K562 (cell line): ENCODE measurements around the gene NHSL2. TPM values are rescaled to one million over a fixed set of nuclear protein-coding genes. Genes with fewer than 3 reads are reported as not detected.

Experiments
- ATAC-seq: fragments of 200-7000 bp; cut with Tn5 transposase; 3 replicates; pipeline ENCODE4 v1.9.1; 2020; ENCODE audit warnings: moderate library complexity
- BruUV-seq: library from RNA; stranded (reverse); fragments of 400-500 nt; replicated peaks from 2 replicates; lab custom pipeline; 2021; lab: Mats Ljungman, UMichigan
- CTCF ChIA-PET: fragments of 300-600 bp; formaldehyde crosslinking; extraction: SDS; loops from one replicate; lab custom pipeline; 2021; ENCODE audit warnings: low intra/inter-chr PET ratio; lab: Yijun Ruan, JAX
- POLR2A ChIA-PET: fragments of 300-600, 350-650 bp; sonication (Branson Sonifier 250); formaldehyde crosslinking; extraction: SDS; loops from one replicate; lab custom pipeline; 2021; ENCODE audit warnings: antibody characterized with exemption, inconsistent platforms; lab: Yijun Ruan, JAX
- DNase-seq, 4 experiments: peaks; one replicate each; pipeline versions ENCODE4 v3.0.0 to v3.0.0-alpha.2; 2011 to 2018; ENCODE audit warnings: low spot score in 3 of 4, mixed read lengths in 3 of 4; ENCODE audit errors: extremely low read depth in 1 of 4
- FAIRE-seq: peaks from 2 replicates; lab custom pipeline; 2011; peaks lifted over from hg19 to GRCh38; lab: Jason Lieb, UNC
- H2AFZ ChIP-seq: 2 replicates; pipeline ENCODE4 v1.6.0; 2011; ENCODE audit warnings: low read depth, low read length, control low read depth, inconsistent platforms
- H3K27ac ChIP-seq: fragments of 200-600 bp; 3 replicates; pipeline ENCODE4 v1.8.0; 2011; ENCODE audit warnings: low read depth, mild to moderate bottlenecking, control low read depth, inconsistent platforms, low read length, moderate library complexity, mixed read lengths; ENCODE audit errors: extremely low read depth
- H3K27me3 ChIP-seq, 2 experiments: fragments of 300-600 bp in 1 of 2; 2 replicates in 1 of 2; 3 replicates in 1 of 2; pipeline versions ENCODE4 v1.6.0 to v1.8.0; 2011; ENCODE audit warnings: inconsistent platforms in 2 of 2, low read length in 2 of 2, mild to moderate bottlenecking in 1 of 2, mixed read lengths in 1 of 2, moderate library complexity in 1 of 2; ENCODE audit not compliant: control insufficient read depth in 2 of 2, insufficient read depth in 2 of 2
- H3K36me3 ChIP-seq: fragments of 300-600 bp; 3 replicates; pipeline ENCODE4 v1.8.0; 2011; ENCODE audit warnings: mild to moderate bottlenecking, low read length, inconsistent platforms; ENCODE audit not compliant: control insufficient read depth, insufficient read depth
- H3K4me1 ChIP-seq, 2 experiments: fragments of 200-600 bp in 1 of 2; replicated peaks in 1 of 2; 2 replicates in 1 of 2; 3 replicates in 1 of 2; pipeline versions ENCODE4 v1.5.1 to v1.8.0; 2011; ENCODE audit warnings: inconsistent platforms in 2 of 2, low read length in 2 of 2, mild to moderate bottlenecking in 1 of 2, mixed read lengths in 1 of 2, moderate library complexity in 1 of 2; ENCODE audit not compliant: control insufficient read depth in 2 of 2, insufficient read depth in 2 of 2
- H3K4me2 ChIP-seq: 2 replicates; pipeline ENCODE4 v1.6.1; 2011; ENCODE audit warnings: low read length, control low read depth, inconsistent platforms, mixed read lengths; ENCODE audit not compliant: insufficient read depth
- H3K4me3 ChIP-seq: fragments of 200-600 bp; sonication (generic), shearing (Covaris generic); 2 replicates; pipeline ENCODE4 v1.5.1; 2016; ENCODE audit warnings: control low read depth, inconsistent platforms
- H3K79me2 ChIP-seq: fragments of 200-600 bp; 3 replicates; pipeline ENCODE4 v1.8.0; 2011; ENCODE audit warnings: low read length, inconsistent platforms; ENCODE audit not compliant: control insufficient read depth, insufficient read depth
- H3K9ac ChIP-seq, 2 experiments: 2 replicates each; pipeline versions ENCODE4 v1.6.0 to v1.6.1; 2011; ENCODE audit warnings: low read depth in 2 of 2, low read length in 2 of 2, control low read depth in 1 of 2, inconsistent platforms in 1 of 2, mild to moderate bottlenecking in 1 of 2, mixed read lengths in 1 of 2; ENCODE audit not compliant: insufficient read depth in 1 of 2
- H3K9me1 ChIP-seq: one replicate; pipeline ENCODE4 v1.6.0; 2011; ENCODE audit warnings: inconsistent platforms, mild to moderate bottlenecking, low read length, moderate library complexity; ENCODE audit not compliant: control insufficient read depth, insufficient read depth
- H3K9me3 ChIP-seq: replicated peaks from 2 replicates; pipeline ENCODE4 v1.5.1; 2011; ENCODE audit warnings: low read depth, low read length, inconsistent platforms; ENCODE audit not compliant: control insufficient read depth, insufficient read depth
- H4K20me1 ChIP-seq: replicated peaks from 2 replicates; pipeline ENCODE4 v1.6.1; 2011; ENCODE audit warnings: low read length, inconsistent platforms, mixed read lengths; ENCODE audit not compliant: control insufficient read depth, insufficient read depth
- ATF1 ChIP-seq, 2 experiments: fragments of 450-650 bp in 1 of 2; IDR thresholded peaks; 2 replicates each; pipeline ENCODE4 v1.6.1; 2016; ENCODE audit warnings: missing compliant biosample characterization in 1 of 2, missing genetic modification characterization in 1 of 2
- BACH1 ChIP-seq: fragments of 200-800 bp; sonication (Bioruptor generic); IDR thresholded peaks from 2 replicates; pipeline ENCODE4 v1.6.1; 2016; ENCODE audit warnings: missing genetic modification characterization, missing compliant biosample characterization
- CREB1 ChIP-seq, 2 experiments: sonication (generic) in 1 of 2; formaldehyde crosslinking in 1 of 2; IDR thresholded peaks; 2 replicates each; pipeline versions ENCODE4 v1.6.1 to v1.8.0; 2012 to 2022; ENCODE audit warnings: inconsistent platforms in 1 of 2, mild to moderate bottlenecking in 1 of 2, missing genetic modification reagents in 1 of 2, moderate library complexity in 1 of 2
- CXXC5 ChIP-seq: fragments of 250-450 bp; sonication (Bioruptor Pico); IDR thresholded peaks from 2 replicates; pipeline ENCODE4 v1.8.0; 2022; ENCODE audit warnings: inconsistent platforms, mild to moderate bottlenecking, moderate library complexity
- GTF3C2 ChIP-seq: IDR thresholded peaks from 3 replicates; pipeline ENCODE4 v1.6.1; 2011; ENCODE audit warnings: borderline replicate concordance, mild to moderate bottlenecking, moderate library complexity; ENCODE audit not compliant: insufficient read length; ENCODE audit errors: extremely low read depth
- HDAC8 ChIP-seq: fragments of 450-650 bp; IDR thresholded peaks from 2 replicates; pipeline ENCODE4 v1.6.1; 2016; ENCODE audit warnings: mild to moderate bottlenecking, missing genetic modification characterization, moderate library complexity, missing compliant biosample characterization
- HMG20B ChIP-seq: fragments of 250-450 bp; sonication (Bioruptor Pico); IDR thresholded peaks from 2 replicates; pipeline ENCODE4 v1.5.0; 2021; ENCODE audit warnings: mild to moderate bottlenecking
- IRF2 ChIP-seq: sonication (generic); formaldehyde crosslinking; IDR thresholded peaks from 2 replicates; pipeline ENCODE4 v1.8.1; 2022; ENCODE audit warnings: mild to moderate bottlenecking, missing genetic modification reagents
- NFE2 ChIP-seq: IDR thresholded peaks from 2 replicates; pipeline ENCODE4 v1.6.1; 2014; ENCODE audit warnings: antibody characterized with exemption, low read depth
- SIX5 ChIP-seq, 2 experiments: IDR thresholded peaks; 2 replicates each; pipeline ENCODE4 v1.6.1; 2011; ENCODE audit warnings: low read length in 2 of 2, borderline replicate concordance in 1 of 2, low read depth in 1 of 2, mild to moderate bottlenecking in 1 of 2, moderate library complexity in 1 of 2; ENCODE audit not compliant: insufficient read depth in 1 of 2
- SPI1 ChIP-seq: IDR thresholded peaks from 2 replicates; pipeline ENCODE4 v1.6.1; 2011; ENCODE audit warnings: low read depth, low read length, control low read depth, borderline replicate concordance
- TAF7 ChIP-seq: fragments of 450-650 bp; IDR thresholded peaks from 2 replicates; pipeline ENCODE4 v1.6.1; 2016; ENCODE audit warnings: missing genetic modification characterization, missing compliant biosample characterization
- ZNF140 ChIP-seq: fragments of 250-450 bp; sonication (Bioruptor Pico); IDR thresholded peaks from 2 replicates; pipeline ENCODE4 v1.8.0; 2021; ENCODE audit warnings: moderate library complexity, mild to moderate bottlenecking, inconsistent platforms
- WGBS: fragments of 100-300 bp; shearing (Covaris generic); methylation state at CpG from one replicate; pipeline ENCODE4 v1.1.6; 2016; ENCODE audit warnings: low coverage, mixed read lengths; ENCODE audit not compliant: insufficient coverage; ENCODE audit errors: missing lambda C conversion rate; 5-methylcytosine and 5-hydroxymethylcytosine counted together
- in situ Hi-C: fragments of 300-500 bp; cut with MboI; formaldehyde crosslinking; loops from 4 replicates; pipeline ENCODE4 v1.15.0; 2018; ENCODE audit warnings: inconsistent platforms, mixed read lengths
- intact Hi-C: fragments of 100-400 bp; cut with micrococcal nuclease; formaldehyde crosslinking; loops from 2 replicates; pipeline ENCODE4 v1.14.2; 2022
- polyA plus RNA-seq, 8 experiments: library from polyadenylated mRNA; depleted of rRNA in 4 of 8; stranded (reverse) in 5 of 8; unstranded in 3 of 8; fragments of >200 nt; fragmentation: Nextera tagmentation in 2 of 8; fragmentation: Illumina TruSeq in 1 of 8; extraction: Ambion mirVana in 2 of 8; extraction: Trizol in 1 of 8; gene quantifications; 2 replicates each; pipeline versions ENCODE4 v1.2.1 to v1.2.3, GENCODE V29; 2011 to 2014; ENCODE audit warnings: inconsistent platforms in 1 of 8, missing spikeins in 1 of 8
- total RNA-seq, 7 experiments: library from RNA; depleted of rRNA in 6 of 7; stranded (reverse); fragments of >200 nt in 6 of 7; fragmentation: Illumina TruSeq in 2 of 7; extraction: Trizol in 2 of 7; gene quantifications; 2 replicates each; pipeline versions ENCODE4 v1.2.1 to v1.2.3, GENCODE V29; 2011 to 2021; ENCODE audit warnings: low replicate concordance in 1 of 7
- TF ChIP-seq, protein P1 (sequence below), 2 experiments: fragments of 450-650 bp; IDR thresholded peaks; 2 replicates each; pipeline ENCODE4 v1.6.1; 2016
- TF ChIP-seq, protein P2 (sequence below), 2 experiments: fragments of 450-650 bp; conservative IDR thresholded peaks; 2 replicates each; pipeline ENCODE4 v1.6.1; 2017; ENCODE audit warnings: mild to moderate bottlenecking in 2 of 2, moderate library complexity in 2 of 2

NHSL2 gene
- total and polyA plus RNA-seq, 9 of the 15 experiments (the other 6 are each of a cell fraction or from before 2014, with no cell fraction given), result 0.02 TPM; not detected in 8

GRCh38 chrX:72124540-72125201 is 214.0 kb downstream of the NHSL2 start:
- no peaks in the 10 kb centered on the region for H3K9me1 ChIP-seq
- ATAC-seq (no peak), DNase-seq (no peak), FAIRE-seq (no peak)
- no peaks in the 10 kb centered on the region for H3K4me1 ChIP-seq
- H3K36me3 ChIP-seq, result no peaks in the 10 kb centered on the region
- H2AFZ ChIP-seq, result no peak overlapping the region
- no TSS peak for BruUV-seq
- peaks cover 0 to 19% of the 10 kb centered on the region in 2 experiments; a peak in 2 of 5 replicates for H3K27me3 ChIP-seq
- in situ Hi-C loops, result no loop called here
- 8% methylated on average over 5 of the region's 8 CpGs for WGBS
- H4K20me1 ChIP-seq, result peaks cover 3% of the 10 kb centered on the region; the same call in 1 of the 2 replicates
- intact Hi-C loops, result no loop called here
- no peak overlapping the region for H3K27ac ChIP-seq
- no peaks in the 10 kb centered on the region for H3K79me2 ChIP-seq
- ChIA-PET POLR2A (no interaction called here), CTCF (no interaction called here)
- H3K4me2 ChIP-seq, result no peak overlapping the region
- no peak overlapping the region for H3K4me3 ChIP-seq
- no peak overlapping the region for H3K9ac ChIP-seq
- no peaks in the 10 kb centered on the region for H3K9me3 ChIP-seq
- TF ChIP-seq HDAC8 (tag) (no peak), NFE2 (no peak), CREB1 (IDR thresholded peaks at IDR 0.05) (no peak), CREB1 (CRISPR knock-in tag; IDR thresholded peaks at IDR 0.05) (no peak), GTF3C2 (no peak), IRF2 (CRISPR knock-in tag) (no peak), ZNF140 (CRISPR knock-in tag) (no peak), TAF7 (tag) (no peak), BACH1 (tag) (no peak), HMG20B (CRISPR knock-in tag) (no peak), SPI1 (no peak), ATF1 (CRISPR knock-in tag; IDR thresholded peaks at IDR 0.05) (no peak), ATF1 (tag; IDR thresholded peaks at IDR 0.05) (no peak), CXXC5 (no peak), SIX5 (IDR thresholded peaks at IDR 0.05; ENCODE audit: borderline replicate concordance in 1 of 2, insufficient read depth in 1 of 2, low read depth in 1 of 2, low read length in 2 of 2) (no peak)
- TF ChIP-seq, protein P1, sequence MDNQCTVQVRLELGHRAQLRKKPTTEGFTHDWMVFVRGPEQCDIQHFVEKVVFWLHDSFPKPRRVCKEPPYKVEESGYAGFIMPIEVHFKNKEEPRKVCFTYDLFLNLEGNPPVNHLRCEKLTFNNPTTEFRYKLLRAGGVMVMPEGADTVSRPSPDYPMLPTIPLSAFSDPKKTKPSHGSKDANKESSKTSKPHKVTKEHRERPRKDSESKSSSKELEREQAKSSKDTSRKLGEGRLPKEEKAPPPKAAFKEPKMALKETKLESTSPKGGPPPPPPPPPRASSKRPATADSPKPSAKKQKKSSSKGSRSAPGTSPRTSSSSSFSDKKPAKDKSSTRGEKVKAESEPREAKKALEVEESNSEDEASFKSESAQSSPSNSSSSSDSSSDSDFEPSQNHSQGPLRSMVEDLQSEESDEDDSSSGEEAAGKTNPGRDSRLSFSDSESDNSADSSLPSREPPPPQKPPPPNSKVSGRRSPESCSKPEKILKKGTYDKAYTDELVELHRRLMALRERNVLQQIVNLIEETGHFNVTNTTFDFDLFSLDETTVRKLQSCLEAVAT (IDR thresholded peaks at IDR 0.05), result no peak
- TF ChIP-seq, protein P2, sequence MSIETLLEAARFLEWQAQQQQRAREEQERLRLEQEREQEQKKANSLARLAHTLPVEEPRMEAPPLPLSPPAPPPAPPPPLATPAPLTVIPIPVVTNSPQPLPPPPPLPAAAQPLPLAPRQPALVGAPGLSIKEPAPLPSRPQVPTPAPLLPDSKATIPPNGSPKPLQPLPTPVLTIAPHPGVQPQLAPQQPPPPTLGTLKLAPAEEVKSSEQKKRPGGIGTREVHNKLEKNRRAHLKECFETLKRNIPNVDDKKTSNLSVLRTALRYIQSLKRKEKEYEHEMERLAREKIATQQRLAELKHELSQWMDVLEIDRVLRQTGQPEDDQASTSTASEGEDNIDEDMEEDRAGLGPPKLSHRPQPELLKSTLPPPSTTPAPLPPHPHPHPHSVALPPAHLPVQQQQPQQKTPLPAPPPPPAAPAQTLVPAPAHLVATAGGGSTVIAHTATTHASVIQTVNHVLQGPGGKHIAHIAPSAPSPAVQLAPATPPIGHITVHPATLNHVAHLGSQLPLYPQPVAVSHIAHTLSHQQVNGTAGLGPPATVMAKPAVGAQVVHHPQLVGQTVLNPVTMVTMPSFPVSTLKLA (conservative IDR thresholded peaks at IDR 0.05), result no peak
